ENCODE data around the gene IL4I1.

IL4I1 gene

GRCh38 chr19:49907745-49908446 is 11.2 kb upstream of the IL4I1 start:
- TF ChIP-seq CTCF (IDR thresholded peaks at IDR 0.05; ENCODE audit: insufficient read depth, low read length, poor library complexity, severe bottlenecking), result no peak
- no peak overlapping the region for H3K4me3 ChIP-seq (replicated peaks; ENCODE audit: low read depth, low read length)
- peaks cover 20% of the 10 kb centered on the region for H3K36me3 ChIP-seq (ENCODE audit: control insufficient read depth, insufficient read depth, low read length)
- no peaks in the 10 kb centered on the region for H3K27me3 ChIP-seq (replicated peaks; ENCODE audit: control insufficient read depth, insufficient read depth, low read length)
- DNase-seq (ENCODE audit: extremely low read depth, insufficient read length), result peak; percentile 78

GRCh38 chr19:49906879-49907564 is 10.3 kb upstream of the IL4I1 start:
- Histone ChIP-seq H3K27me3 (replicated peaks; ENCODE audit: control insufficient read depth, insufficient read depth, low read length) (no peaks in the 10 kb centered on the region), H3K36me3 (ENCODE audit: control insufficient read depth, insufficient read depth, low read length) (peaks cover 18% of the 10 kb centered on the region), H3K4me3 (replicated peaks; ENCODE audit: low read depth, low read length) (no peak overlapping the region)
- no peak for DNase-seq (ENCODE audit: extremely low read depth, insufficient read length)
- no peak for TF ChIP-seq CTCF (IDR thresholded peaks at IDR 0.05; ENCODE audit: insufficient read depth, low read length, poor library complexity, severe bottlenecking)

GRCh38 chr19:49904136-49904535 is 7.4 kb upstream of the IL4I1 start:
- Histone ChIP-seq H3K36me3 (ENCODE audit: control insufficient read depth, insufficient read depth, low read length) (peaks cover 7% of the 10 kb centered on the region), H3K4me3 (replicated peaks; ENCODE audit: low read depth, low read length) (no peak overlapping the region; the same call in 1 of the 2 replicates), H3K27me3 (replicated peaks; ENCODE audit: control insufficient read depth, insufficient read depth, low read length) (no peaks in the 10 kb centered on the region)
- no peak for TF ChIP-seq CTCF (IDR thresholded peaks at IDR 0.05; ENCODE audit: insufficient read depth, low read length, poor library complexity, severe bottlenecking)
- DNase-seq (ENCODE audit: extremely low read depth, insufficient read length), result no peak

GRCh38 chr19:49895566-49896297 is 955 bp downstream of the IL4I1 start:
- no peaks in the 10 kb centered on the region for H3K27me3 ChIP-seq (replicated peaks; ENCODE audit: control insufficient read depth, insufficient read depth, low read length)
- peak overlapping the region; percentile 80 for H3K4me3 ChIP-seq (replicated peaks; ENCODE audit: low read depth, low read length)
- H3K36me3 ChIP-seq (ENCODE audit: control insufficient read depth, insufficient read depth, low read length), result peaks cover 15% of the 10 kb centered on the region
- TF ChIP-seq CTCF (IDR thresholded peaks at IDR 0.05; ENCODE audit: insufficient read depth, low read length, poor library complexity, severe bottlenecking), result peak; percentile 4
- DNase-seq (ENCODE audit: extremely low read depth, insufficient read length), result no peak

GRCh38 chr19:49894879-49895565 is 1.7 kb downstream of the IL4I1 start:
- H3K4me3 ChIP-seq (replicated peaks; ENCODE audit: low read depth, low read length), result peak overlapping the region; percentile 80
- no peak for TF ChIP-seq CTCF (IDR thresholded peaks at IDR 0.05; ENCODE audit: insufficient read depth, low read length, poor library complexity, severe bottlenecking)
- peaks cover 19% of the 10 kb centered on the region for H3K36me3 ChIP-seq (ENCODE audit: control insufficient read depth, insufficient read depth, low read length)
- H3K27me3 ChIP-seq (replicated peaks; ENCODE audit: control insufficient read depth, insufficient read depth, low read length), result no peaks in the 10 kb centered on the region
- no peak for DNase-seq (ENCODE audit: extremely low read depth, insufficient read length)

Data from GM06990 (cell line).